CD8-positive, alpha-beta memory T cell (primary cell): Measurements from ENCODE around the gene TNPO2. TPM values are rescaled to one million over a fixed set of nuclear protein-coding genes. Genes with fewer than 3 reads are reported as not detected.
A peak's percentile ranks its signal among the peaks of the same experiment; 100 is the strongest.

Source experiments
- CTCF ChIA-PET: fragments of 350-600 bp; sonication (Branson Sonifier 250); formaldehyde crosslinking; loops from one replicate; lab custom pipeline; 2021; ENCODE audit warnings: antibody characterized with exemption; lab: Charles Lee
- POLR2A ChIA-PET: fragments of 350-600 bp; sonication (Branson Sonifier 250); formaldehyde crosslinking; loops from one replicate; lab custom pipeline; 2021; ENCODE audit warnings: antibody characterized with exemption; lab: Charles Lee
- DNase-seq, 5 donors: peaks; one replicate each; pipeline versions ENCODE4 v3.0.0 to v3.0.0-alpha.2; 2020 to 2022; ENCODE audit warnings: mixed read lengths in 1 of 5
- H3K27ac ChIP-seq: one replicate; pipeline ENCODE4 v1.7.0; 2013; ENCODE audit warnings: low read depth, mild to moderate bottlenecking, low read length, moderate library complexity
- H3K27me3 ChIP-seq: 2 replicates; pipeline ENCODE4 v1.7.0; 2013; ENCODE audit warnings: low read length, mild to moderate bottlenecking; ENCODE audit not compliant: insufficient read depth, poor library complexity, severe bottlenecking
- H3K36me3 ChIP-seq: 2 replicates; pipeline ENCODE4 v1.7.0; 2013; ENCODE audit warnings: mild to moderate bottlenecking, low read length, moderate library complexity; ENCODE audit not compliant: insufficient read depth
- H3K4me1 ChIP-seq: 2 replicates; pipeline ENCODE4 v1.7.0; 2013; ENCODE audit warnings: mild to moderate bottlenecking, low read length, moderate library complexity; ENCODE audit not compliant: insufficient read depth
- H3K4me3 ChIP-seq: 2 replicates; pipeline ENCODE4 v1.7.0; 2013; ENCODE audit warnings: mild to moderate bottlenecking, low read length
- H3K9me3 ChIP-seq: 2 replicates; pipeline ENCODE4 v1.7.0; 2013; ENCODE audit warnings: mild to moderate bottlenecking, low read length
- H3K27ac Mint-ChIP-seq, 8 donors: one replicate each; pipeline ENCODE4 v1.8.0; 2020 to 2021; ENCODE audit warnings: mixed read lengths in 8 of 8, mild to moderate bottlenecking in 6 of 8, inconsistent platforms in 3 of 8, moderate library complexity in 3 of 8
- H3K27me3 Mint-ChIP-seq, 2 donors: one replicate each; pipeline ENCODE4 v1.8.0; 2020 to 2021; ENCODE audit warnings: mixed read lengths in 2 of 2, mild to moderate bottlenecking in 1 of 2, moderate library complexity in 1 of 2
- H3K36me3 Mint-ChIP-seq, 3 donors: one replicate each; pipeline ENCODE4 v1.8.0; 2020 to 2021; ENCODE audit warnings: mixed read lengths in 3 of 3, inconsistent platforms in 1 of 3, mild to moderate bottlenecking in 1 of 3
- H3K4me1 Mint-ChIP-seq, 3 donors: one replicate each; pipeline ENCODE4 v1.8.0; 2020 to 2021; ENCODE audit warnings: mixed read lengths in 3 of 3, inconsistent platforms in 1 of 3, mild to moderate bottlenecking in 1 of 3
- H3K4me3 Mint-ChIP-seq, 7 donors: one replicate each; pipeline ENCODE4 v1.8.0; 2020 to 2021; ENCODE audit warnings: mixed read lengths in 7 of 7, mild to moderate bottlenecking in 6 of 7, moderate library complexity in 4 of 7, inconsistent platforms in 2 of 7
- H3K9me3 Mint-ChIP-seq, 5 donors: one replicate each; pipeline ENCODE4 v1.8.0; 2020 to 2022; ENCODE audit warnings: mixed read lengths in 5 of 5, mild to moderate bottlenecking in 3 of 5, moderate library complexity in 2 of 5, inconsistent platforms in 1 of 5
- polyA plus RNA-seq: library from polyadenylated mRNA; unstranded; fragments of 300-500 nt; fragmentation: Illumina TruSeq; gene quantifications from one replicate; pipeline ENCODE4 v1.2.3, GENCODE V29; 2021
- total RNA-seq, 2 experiments: library from RNA; stranded (reverse); gene quantifications; one replicate each; pipeline ENCODE4 v1.2.3, GENCODE V29; 2021

The TNPO2 gene
- total RNA-seq (100 to 1,000 TPM; 148 TPM), polyA plus RNA-seq (3.4 TPM)

DNA sequence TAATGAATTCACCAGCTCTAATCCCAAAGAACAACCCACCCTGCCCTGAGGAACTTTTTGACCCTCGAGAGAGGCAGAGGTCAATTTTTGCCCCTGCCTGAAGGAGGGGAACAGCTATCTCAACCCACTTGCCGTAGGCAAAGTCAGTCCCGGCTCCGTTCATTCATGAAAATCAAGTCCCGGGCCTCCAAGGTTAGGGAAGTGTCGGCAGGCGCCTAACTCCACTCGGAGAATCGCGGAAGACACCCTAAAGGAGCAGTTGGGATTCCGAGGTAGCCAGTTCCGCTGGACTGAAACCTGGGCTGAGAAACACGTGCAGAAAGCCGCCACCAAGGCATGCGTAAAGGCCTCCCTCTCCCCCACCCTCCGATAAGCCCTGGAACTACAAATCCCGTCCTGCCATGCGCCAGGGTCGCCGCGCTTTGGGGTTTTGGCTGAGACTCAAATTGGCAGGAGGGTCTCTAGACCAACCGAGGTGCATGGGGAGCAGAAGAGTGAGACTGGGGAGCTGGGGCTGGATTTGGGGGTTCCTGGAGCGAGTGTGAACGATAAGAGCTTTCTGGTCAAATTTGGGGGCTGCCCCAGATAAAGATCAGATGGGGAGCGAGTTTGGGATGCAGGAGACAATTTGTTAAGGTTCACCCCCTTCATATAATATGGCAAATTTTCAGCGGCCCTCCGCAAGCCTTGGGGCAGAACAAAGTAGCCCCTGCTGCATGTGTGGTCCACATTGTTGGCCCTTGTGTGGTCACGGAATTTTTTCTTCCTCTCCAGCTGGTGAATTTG is at the start of gene TNPO2:
TNPO2 (minus strand) TSS at position 292 of the 786 bp plus-strand sequence. CDS start 2,955 bp downstream, outside the sequence.
- Mint-ChIP-seq H3K36me3 (peaks cover 0 to 28% (median 0%) of the 10 kb centered on the region in 3 donors), H3K4me3 (peak within 1 kb of the TSS; percentile 90 to 95 (median 94)), H3K4me1 (peaks cover 35 to 42% (median 35%) of the 10 kb centered on the region in 3 donors), H3K9me3 (no peaks in the 10 kb centered on the region), H3K27me3 (peaks cover 0 to 4% of the 10 kb centered on the region in 2 donors), H3K27ac (peak within 1 kb of the TSS; percentile 85 to 96 (median 94))
- CTCF ChIA-PET = interaction anchor here (0.9 to 4.4 kb wide), 8 partner anchors 10 to 68 kb away, joined by 3 to 25 read pairs (median 4); partner anchors contain the start of genes GET3, JUNB and TRIR
- Histone ChIP-seq H3K36me3 (peaks cover 7% of the 10 kb centered on the region), H3K27ac (peak within 1 kb of the TSS; percentile 60), H3K9me3 (no peaks in the 10 kb centered on the region), H3K27me3 (no peaks in the 10 kb centered on the region), H3K4me1 (peaks cover 17% of the 10 kb centered on the region), H3K4me3 (peak within 1 kb of the TSS; percentile 98)
- POLR2A ChIA-PET = interaction anchor here (0.6 to 4.0 kb wide), 6 partner anchors 8 to 431 kb away, joined by 3 to 38 read pairs (median 4); partner anchors contain the start of genes GET3, JUNB and TRIR
- peak; percentile 20 to 73 (median 32) for DNase-seq

DNA sequence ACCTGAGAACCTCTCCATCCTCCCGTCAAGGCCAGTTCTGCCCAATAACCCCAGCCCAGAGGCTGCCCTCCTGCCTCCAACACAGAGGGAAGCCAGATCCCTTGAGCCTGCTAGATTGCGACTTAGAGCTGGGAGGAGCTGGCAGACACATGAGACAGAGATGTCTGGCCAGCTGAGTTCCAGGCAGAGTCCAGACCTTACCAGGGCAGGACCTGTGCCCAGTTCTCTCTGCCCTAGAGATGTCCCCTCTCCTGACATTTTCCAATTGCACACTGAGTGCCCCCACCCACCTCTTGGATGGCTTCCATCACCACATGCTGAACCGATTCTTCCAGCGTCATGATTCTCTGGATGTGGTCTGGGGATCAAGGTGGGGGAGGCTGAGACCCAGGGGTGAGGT is 48.6 kb upstream of the TNPO2 start:
- no peaks in the 10 kb centered on the region for H3K36me3 Mint-ChIP-seq
- H3K4me1 ChIP-seq = peaks cover 10% of the 10 kb centered on the region
- CTCF ChIA-PET = interaction anchor here (1.6 to 16.3 kb wide), 2 partner anchors 25 to 75 kb away, joined by 5 to 483 read pairs; partner anchors contain the start of genes JUNB, PRDX2 and THSD8
- DNase-seq = no peak
- H3K36me3 ChIP-seq = no peaks in the 10 kb centered on the region
- no peak overlapping the region for H3K27ac ChIP-seq
- no peak overlapping the region for H3K27ac Mint-ChIP-seq
- no peaks in the 10 kb centered on the region for H3K9me3 ChIP-seq
- POLR2A ChIA-PET = interaction anchor here (1.0 kb wide), 1 partner anchor 21 kb away, joined by 3 read pairs; no protein-coding TSS in a partner anchor
- H3K9me3 Mint-ChIP-seq = no peaks in the 10 kb centered on the region
- H3K4me3 Mint-ChIP-seq = no peak overlapping the region
- H3K4me3 ChIP-seq = no peak overlapping the region
- H3K27me3 Mint-ChIP-seq = no peaks in the 10 kb centered on the region
- H3K27me3 ChIP-seq = no peaks in the 10 kb centered on the region
- peaks cover 6 to 16% (median 9%) of the 10 kb centered on the region in 3 donors for H3K4me1 Mint-ChIP-seq

DNA sequence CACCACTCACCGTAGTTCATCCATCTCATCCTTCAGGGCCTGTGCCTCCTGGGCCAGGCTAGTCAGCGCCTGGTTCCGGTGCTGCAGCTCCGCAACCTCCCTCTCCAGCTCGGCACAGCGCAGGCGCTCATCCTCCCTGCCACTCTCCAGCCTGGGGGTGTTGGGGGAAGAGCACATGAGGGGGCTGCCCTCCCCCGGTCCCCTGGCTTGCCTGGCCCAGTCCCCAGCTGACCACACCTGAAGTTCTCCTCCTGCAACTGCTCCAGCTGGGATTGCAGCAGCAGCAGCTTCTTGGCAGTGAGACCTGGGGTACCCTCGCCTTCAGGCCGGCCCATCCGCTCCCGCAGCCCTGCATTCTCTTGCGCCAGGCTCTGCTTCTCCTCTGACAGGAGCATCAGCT is 47.2 kb upstream of the TNPO2 start:
- no peak for DNase-seq
- Histone ChIP-seq H3K27me3 (no peaks in the 10 kb centered on the region), H3K4me3 (no peak overlapping the region), H3K27ac (no peak overlapping the region), H3K4me1 (peaks cover 8% of the 10 kb centered on the region), H3K36me3 (no peaks in the 10 kb centered on the region), H3K9me3 (no peaks in the 10 kb centered on the region)
- Mint-ChIP-seq H3K36me3 (no peaks in the 10 kb centered on the region), H3K27ac (no peak overlapping the region), H3K9me3 (no peaks in the 10 kb centered on the region), H3K4me1 (peaks cover 5 to 17% (median 7%) of the 10 kb centered on the region in 3 donors), H3K4me3 (no peak overlapping the region), H3K27me3 (no peaks in the 10 kb centered on the region)
- ChIA-PET POLR2A (interaction anchor here (0.6 kb wide), 1 partner anchor 27 kb away, joined by 6 read pairs; no protein-coding TSS in a partner anchor), CTCF (interaction anchor here (0.7 to 16.3 kb wide), 3 partner anchors 10 to 26 kb away, joined by 3 to 483 read pairs (median 3); partner anchors contain the start of genes JUNB, PRDX2 and THSD8)

DNA sequence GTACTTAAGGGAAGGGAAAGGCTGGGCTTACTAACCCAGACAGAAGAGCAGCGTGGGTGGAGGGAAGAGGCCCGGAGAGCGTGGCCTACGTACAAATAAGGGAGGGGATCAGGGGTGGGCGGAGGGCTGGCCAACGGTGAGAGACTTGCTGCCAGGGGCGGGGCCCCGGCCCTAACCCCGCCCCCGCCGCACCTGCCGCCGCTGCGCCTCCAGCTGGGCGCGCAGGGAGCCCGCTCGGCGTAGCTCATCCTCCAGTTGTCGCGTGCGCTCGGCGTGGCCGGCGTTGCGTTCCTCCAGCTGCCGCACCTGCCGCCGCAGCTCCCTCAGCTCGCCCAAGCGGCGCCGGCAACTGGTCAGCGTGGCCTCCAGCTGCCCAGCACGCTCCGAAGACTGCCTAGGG is 46.0 kb upstream of the TNPO2 start:
- DNase-seq = peak in 4 of 5 donors; percentile 40 to 72 (median 48)
- Mint-ChIP-seq H3K4me1 (peaks cover 5 to 17% (median 7%) of the 10 kb centered on the region in 3 donors), H3K4me3 (peak overlapping the region in 2 of 7 donors; percentile 29 to 40), H3K27ac (peak overlapping the region in 1 of 8 donors; percentile 74), H3K36me3 (peaks cover 0 to 1% (median 0%) of the 10 kb centered on the region in 3 donors), H3K9me3 (no peaks in the 10 kb centered on the region), H3K27me3 (no peaks in the 10 kb centered on the region)
- H3K9me3 ChIP-seq = no peaks in the 10 kb centered on the region
- H3K27ac ChIP-seq = no peak overlapping the region
- no peak overlapping the region for H3K4me3 ChIP-seq
- CTCF ChIA-PET = interaction anchor here (0.7 to 16.3 kb wide), 6 partner anchors 9 to 80 kb away, joined by 3 to 483 read pairs (median 4); partner anchors contain the start of genes JUNB, PRDX2 and THSD8
- peaks cover 3% of the 10 kb centered on the region for H3K4me1 ChIP-seq
- no peaks in the 10 kb centered on the region for H3K36me3 ChIP-seq
- POLR2A ChIA-PET = no interaction called here
- no peaks in the 10 kb centered on the region for H3K27me3 ChIP-seq

DNA sequence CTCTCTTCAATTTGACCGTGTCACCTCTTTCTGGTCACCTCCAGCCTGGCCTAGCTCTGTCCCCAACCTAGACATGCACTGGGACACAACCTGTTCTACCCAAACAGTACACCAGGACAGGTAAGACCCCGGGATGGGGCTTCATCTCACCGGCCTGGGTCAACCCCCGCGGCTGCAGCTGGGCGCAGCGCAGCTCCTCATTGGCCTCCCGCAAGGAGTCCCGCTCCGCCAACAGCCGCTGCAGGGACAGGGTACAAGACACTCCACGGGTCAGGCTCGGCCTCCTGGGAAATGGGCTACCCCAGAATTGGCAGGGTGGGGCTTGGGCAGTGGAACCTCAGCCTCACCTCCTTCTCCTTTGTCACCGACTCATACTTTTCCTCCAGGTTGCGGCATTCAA is 43.9 kb upstream of the TNPO2 start:
- POLR2A ChIA-PET = interaction anchor here (0.8 kb wide), 1 partner anchor 26 kb away, joined by 3 read pairs; no protein-coding TSS in a partner anchor
- peaks cover 0 to 1% (median 0%) of the 10 kb centered on the region in 3 donors for H3K36me3 Mint-ChIP-seq
- H3K36me3 ChIP-seq = no peaks in the 10 kb centered on the region

DNA sequence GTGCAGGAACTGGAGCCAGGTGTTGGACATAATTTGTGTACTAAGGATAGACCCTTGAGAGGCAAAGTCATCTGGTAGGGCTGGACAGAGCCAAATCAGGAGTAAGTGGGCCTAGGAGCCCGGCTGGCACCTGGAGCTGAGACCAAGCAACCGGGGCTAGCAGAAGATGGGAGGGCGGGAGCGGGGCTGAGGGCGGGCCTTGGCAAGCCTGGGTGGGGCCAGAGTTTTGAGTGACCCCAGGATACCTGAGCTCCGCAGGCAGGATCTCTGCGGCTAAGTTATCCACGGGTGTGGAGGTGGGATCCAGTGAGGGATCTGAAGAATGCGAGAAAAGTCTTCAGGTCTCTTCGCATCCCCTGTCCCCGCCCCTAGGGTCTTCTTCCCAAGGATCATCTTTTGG is 43.4 kb upstream of the TNPO2 start:
- H3K27me3 ChIP-seq = no peaks in the 10 kb centered on the region
- no peak overlapping the region for H3K27ac ChIP-seq
- ChIA-PET CTCF (interaction anchor here (1.5 to 14.6 kb wide), 11 partner anchors 9 to 198 kb away, joined by 3 to 326 read pairs (median 6); partner anchors contain the start of genes GET3, HOOK2, JUNB and PRDX2), POLR2A (interaction anchor here (0.8 to 1.7 kb wide), 2 partner anchors 25 to 26 kb away, joined by 3 to 5 read pairs; partner anchors contain the start of gene JUNB)
- peaks cover 0 to 1% (median 0%) of the 10 kb centered on the region in 3 donors for H3K36me3 Mint-ChIP-seq
- no peak for DNase-seq
- no peak overlapping the region for H3K4me3 ChIP-seq
- H3K4me3 Mint-ChIP-seq = no peak overlapping the region
- no peaks in the 10 kb centered on the region for H3K4me1 ChIP-seq
- peaks cover 2 to 8% (median 7%) of the 10 kb centered on the region in 3 donors for H3K4me1 Mint-ChIP-seq
- no peaks in the 10 kb centered on the region for H3K36me3 ChIP-seq
- no peaks in the 10 kb centered on the region for H3K27me3 Mint-ChIP-seq
- H3K27ac Mint-ChIP-seq = peak overlapping the region in 1 of 8 donors; percentile 48
- H3K9me3 Mint-ChIP-seq = no peaks in the 10 kb centered on the region
- no peaks in the 10 kb centered on the region for H3K9me3 ChIP-seq

More for the DNA sequence above, 43.9 kb upstream of the TNPO2 start:
- DNase-seq = no peak
- Mint-ChIP-seq H3K4me3 (no peak overlapping the region), H3K9me3 (no peaks in the 10 kb centered on the region), H3K27ac (peak overlapping the region in 2 of 8 donors; percentile 21 to 48), H3K4me1 (peaks cover 2 to 8% (median 7%) of the 10 kb centered on the region in 3 donors), H3K27me3 (no peaks in the 10 kb centered on the region)
- Histone ChIP-seq H3K27ac (no peak overlapping the region), H3K27me3 (no peaks in the 10 kb centered on the region), H3K4me1 (no peaks in the 10 kb centered on the region), H3K9me3 (no peaks in the 10 kb centered on the region), H3K4me3 (no peak overlapping the region)
- CTCF ChIA-PET = interaction anchor here (1.7 to 14.6 kb wide), 6 partner anchors 8 to 105 kb away, joined by 4 to 326 read pairs (median 46); partner anchors contain the start of genes HOOK2, JUNB, PRDX2 and THSD8

DNA sequence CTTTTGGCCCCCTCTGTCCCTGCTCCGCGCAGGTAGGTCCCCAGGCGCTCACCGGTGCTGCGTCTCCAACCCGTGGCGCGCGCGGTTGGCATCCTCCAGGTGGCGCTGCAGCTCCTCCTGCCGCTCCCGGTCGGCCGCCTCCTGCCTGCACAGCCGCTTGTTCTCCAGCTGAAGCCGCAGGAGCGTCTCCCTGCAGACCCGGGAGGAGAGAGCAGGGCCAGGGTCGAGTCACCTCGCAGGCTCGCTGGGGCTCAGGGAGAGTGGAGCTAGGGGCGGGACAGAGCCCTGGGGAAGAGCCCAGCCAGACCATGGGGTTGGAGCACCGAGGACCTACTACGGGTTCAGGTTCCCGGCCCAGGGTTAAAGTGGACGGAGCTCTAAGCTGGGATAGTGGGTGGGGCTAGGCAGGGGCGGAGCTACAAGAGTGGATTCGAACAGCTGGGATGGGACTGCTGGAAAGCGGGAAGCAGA is 42.4 kb upstream of the TNPO2 start:
- POLR2A ChIA-PET = interaction anchor here (1.2 to 1.9 kb wide), 3 partner anchors 12 to 28 kb away, joined by 5 to 9 read pairs (median 5); partner anchors contain the start of gene JUNB
- peak overlapping the region in 2 of 7 donors; percentile 5 to 68 for H3K4me3 Mint-ChIP-seq
- CTCF ChIA-PET = interaction anchor here (0.8 to 14.6 kb wide), 32 partner anchors 9 to 199 kb away, joined by 3 to 326 read pairs (median 6); partner anchors contain the start of genes GCDH, GET3, HOOK2 and JUNB

More for the DNA sequence above, 42.4 kb upstream of the TNPO2 start:
- Mint-ChIP-seq H3K36me3 (peaks cover 0 to 1% (median 0%) of the 10 kb centered on the region in 3 donors), H3K4me1 (peaks cover 4 to 8% (median 7%) of the 10 kb centered on the region in 3 donors), H3K27me3 (no peaks in the 10 kb centered on the region), H3K9me3 (no peaks in the 10 kb centered on the region), H3K27ac (peak overlapping the region in 1 of 8 donors; percentile 50)
- Histone ChIP-seq H3K27me3 (no peaks in the 10 kb centered on the region), H3K36me3 (no peaks in the 10 kb centered on the region), H3K4me3 (no peak overlapping the region), H3K27ac (no peak overlapping the region), H3K9me3 (no peaks in the 10 kb centered on the region), H3K4me1 (no peaks in the 10 kb centered on the region)
- peak; percentile 61 to 84 (median 78) for DNase-seq
